Neuronal stem cell (in vitro differentiated cells): ENCODE data around the gene SH2D6.

Source experiments
- DNase-seq: peaks from one replicate; pipeline ENCODE4 v3.0.0-alpha.2; 2013; ENCODE audit warnings: low spot score
- H2AFZ ChIP-seq: one replicate; pipeline ENCODE4 v1.6.1; 2013; ENCODE audit warnings: mild to moderate bottlenecking, low read length, inconsistent platforms
- H2AK5ac ChIP-seq: 2 replicates; pipeline ENCODE4 v1.6.1; 2013; ENCODE audit warnings: low read depth, mild to moderate bottlenecking, inconsistent platforms, low read length, moderate library complexity, mixed read lengths
- H2BK120ac ChIP-seq: 2 replicates; pipeline ENCODE4 v1.6.1; 2013; ENCODE audit warnings: low read depth, mild to moderate bottlenecking, inconsistent platforms, low read length, moderate library complexity, mixed read lengths
- H2BK12ac ChIP-seq: one replicate; pipeline ENCODE4 v1.6.1; 2013; ENCODE audit warnings: low read length, inconsistent platforms
- H2BK15ac ChIP-seq: 2 replicates; pipeline ENCODE4 v1.6.1; 2013; ENCODE audit warnings: mild to moderate bottlenecking, low read length, inconsistent platforms, mixed read lengths
- H2BK5ac ChIP-seq: one replicate; pipeline ENCODE4 v1.6.1; 2013; ENCODE audit warnings: inconsistent platforms, mild to moderate bottlenecking, low read length, moderate library complexity
- H3K14ac ChIP-seq: one replicate; pipeline ENCODE4 v1.6.1; 2013; ENCODE audit warnings: low read length, inconsistent platforms
- H3K18ac ChIP-seq: 2 replicates; pipeline ENCODE4 v1.6.1; 2013; ENCODE audit warnings: low read length, inconsistent platforms
- H3K23ac ChIP-seq: 2 replicates; pipeline ENCODE4 v1.6.1; 2013; ENCODE audit warnings: low read depth, mild to moderate bottlenecking, mixed read lengths, low read length, inconsistent platforms; ENCODE audit not compliant: poor library complexity
- H3K27ac ChIP-seq: replicated peaks from 3 replicates; pipeline ENCODE4 v1.5.1; 2013; ENCODE audit warnings: low read length, inconsistent platforms
- H3K27me3 ChIP-seq, 3 experiments: 2 replicates each; pipeline ENCODE4 v1.6.1; 2013; ENCODE audit warnings: low read length in 3 of 3, mild to moderate bottlenecking in 2 of 3, inconsistent platforms in 1 of 3, low read depth in 1 of 3, mixed read lengths in 1 of 3, moderate library complexity in 1 of 3; ENCODE audit not compliant: control insufficient read depth in 3 of 3, insufficient read depth in 3 of 3
- H3K36me3 ChIP-seq, 2 donors: replicated peaks in 1 of 2; 2 replicates each; pipeline ENCODE4 v1.6.1; 2013; ENCODE audit warnings: low read length in 2 of 2; ENCODE audit not compliant: control insufficient read depth in 2 of 2, insufficient read depth in 2 of 2
- H3K4ac ChIP-seq: 2 replicates; pipeline ENCODE4 v1.6.1; 2013; ENCODE audit warnings: inconsistent platforms, mild to moderate bottlenecking, low read length, moderate library complexity
- H3K4me1 ChIP-seq, 2 donors: 1 replicate in 1 of 2; 2 replicates in 1 of 2; pipeline ENCODE4 v1.6.1; 2013; ENCODE audit warnings: low read length in 2 of 2, low read depth in 1 of 2; ENCODE audit not compliant: control insufficient read depth in 2 of 2, insufficient read depth in 1 of 2
- H3K4me2 ChIP-seq: one replicate; pipeline ENCODE4 v1.6.1; 2013; ENCODE audit warnings: mild to moderate bottlenecking, low read length, inconsistent platforms; ENCODE audit not compliant: insufficient read depth, poor library complexity, severe bottlenecking
- H3K4me3 ChIP-seq, 2 donors: 2 replicates each; pipeline ENCODE4 v1.5.1; 2013; ENCODE audit warnings: low read length in 2 of 2, mild to moderate bottlenecking in 2 of 2, inconsistent platforms in 1 of 2, moderate library complexity in 1 of 2
- H3K79me1 ChIP-seq: one replicate; pipeline ENCODE4 v1.6.1; 2013; ENCODE audit warnings: low read depth, mild to moderate bottlenecking, inconsistent platforms, low read length, moderate library complexity
- H3K9ac ChIP-seq: one replicate; pipeline ENCODE4 v1.6.1; 2013; ENCODE audit warnings: mild to moderate bottlenecking, low read depth, low read length, inconsistent platforms; ENCODE audit not compliant: poor library complexity
- H3K9me3 ChIP-seq, 2 donors: replicated peaks in 1 of 2; 2 replicates each; pipeline versions ENCODE3 to v1.6.1; 2013; ENCODE audit warnings: low read length in 2 of 2, mild to moderate bottlenecking in 2 of 2, inconsistent platforms in 1 of 2, low read depth in 1 of 2, mixed read lengths in 1 of 2, moderate library complexity in 1 of 2; ENCODE audit not compliant: control insufficient read depth in 2 of 2, insufficient read depth in 1 of 2
- H4K8ac ChIP-seq: one replicate; pipeline ENCODE4 v1.6.1; 2013; ENCODE audit warnings: low read depth, mild to moderate bottlenecking, inconsistent platforms, low read length, moderate library complexity
- H4K91ac ChIP-seq: one replicate; pipeline ENCODE4 v1.6.1; 2013; ENCODE audit warnings: low read length, low read depth, mild to moderate bottlenecking, inconsistent platforms; ENCODE audit not compliant: poor library complexity
- WGBS, 2 donors: extraction: QIAGEN DNeasy Blood & Tissue Kit; methylation state at CpG; one replicate each; pipeline ENCODE4 v1.1.7; 2013; ENCODE audit warnings: missing lambda C conversion rate in 2 of 2, mixed read lengths in 1 of 2; ENCODE audit not compliant: insufficient read length in 2 of 2, insufficient replicate concordance in 1 of 2; ENCODE audit errors: extremely low coverage in 2 of 2; 5-methylcytosine and 5-hydroxymethylcytosine counted together

The SH2D6 gene

DNA sequence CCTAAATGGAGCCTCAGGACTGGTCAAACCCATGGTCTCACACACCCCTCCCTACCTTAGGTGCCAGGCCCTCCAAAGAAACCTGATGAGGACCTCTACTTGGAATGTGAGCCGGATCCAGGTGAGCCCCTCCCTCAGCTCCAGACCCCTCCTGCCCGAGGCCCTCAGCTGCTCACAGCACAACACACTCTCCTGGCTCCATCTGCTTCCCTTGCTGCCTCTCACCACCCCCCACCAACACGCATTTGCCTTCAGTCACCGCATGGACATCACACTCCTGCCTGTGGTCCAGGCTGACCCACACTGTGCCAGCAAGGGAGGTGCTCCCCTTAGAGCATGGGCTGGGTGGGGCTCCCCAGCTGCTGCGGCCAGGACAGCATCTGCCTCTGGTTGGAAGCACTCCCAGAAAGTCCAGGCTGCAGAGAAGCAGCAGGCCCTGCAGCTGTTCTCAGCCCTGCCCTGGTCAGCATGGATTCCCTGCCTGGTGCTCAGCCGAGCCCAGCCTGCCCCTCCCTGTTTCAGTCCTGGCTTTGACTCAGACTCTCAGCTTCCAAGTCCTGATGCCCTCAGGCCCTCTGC is 15.1 kb downstream of the SH2D6 start:
- H3K4ac ChIP-seq, result peak overlapping the region; percentile 66
- H3K9me3 ChIP-seq, result no peaks in the 10 kb centered on the region
- H4K8ac ChIP-seq, result peak overlapping the region; percentile 95
- H2BK12ac ChIP-seq, result peak overlapping the region; percentile 77
- H3K79me1 ChIP-seq, result no peaks in the 10 kb centered on the region
- no peak overlapping the region for H3K27ac ChIP-seq
- H2BK15ac ChIP-seq, result peak overlapping the region; percentile 100
- peak overlapping the region; percentile 59 for H2AFZ ChIP-seq
- DNase-seq, result no peak
- H2BK120ac ChIP-seq, result peak overlapping the region; percentile 29
- no peaks in the 10 kb centered on the region for H3K36me3 ChIP-seq
- H3K4me3 ChIP-seq, result no peak overlapping the region
- H3K4me1 ChIP-seq, result peaks cover 36 to 38% of the 10 kb centered on the region in 2 donors
- WGBS, 2 donors, result no CpG with 5 or more reads among the region's 6 CpGs
- no peak overlapping the region for H3K4me2 ChIP-seq
- peak overlapping the region; percentile 89 for H3K9ac ChIP-seq
- peak overlapping the region; percentile 90 for H2BK5ac ChIP-seq
- H2AK5ac ChIP-seq, result peak overlapping the region; percentile 95
- peaks cover 0 to 7% (median 0%) of the 10 kb centered on the region in 3 experiments for H3K27me3 ChIP-seq
- peak overlapping the region; percentile 92 for H3K14ac ChIP-seq
- H3K18ac ChIP-seq, result peak overlapping the region; percentile 91
- H3K23ac ChIP-seq, result peak overlapping the region; percentile 34
- peak overlapping the region; percentile 68 for H4K91ac ChIP-seq

GRCh38 chr2:85434696-85435095 is 16.2 kb downstream of the SH2D6 start:
- no peak overlapping the region for H3K18ac ChIP-seq
- no peak overlapping the region for H3K4me3 ChIP-seq
- no peak overlapping the region for H3K14ac ChIP-seq
- no peak overlapping the region for H3K4me2 ChIP-seq
- H3K27ac ChIP-seq, result no peak overlapping the region
- H3K9me3 ChIP-seq, result no peaks in the 10 kb centered on the region
- no peak for DNase-seq
- no peak overlapping the region for H2BK120ac ChIP-seq
- H3K79me1 ChIP-seq, result no peaks in the 10 kb centered on the region
- no peak overlapping the region for H3K23ac ChIP-seq
- H2AFZ ChIP-seq, result no peak overlapping the region
- WGBS, 2 donors, result no CpG with 5 or more reads among the region's 8 CpGs
- no peak overlapping the region for H3K9ac ChIP-seq
- no peak overlapping the region for H2BK12ac ChIP-seq
- no peak overlapping the region for H2BK5ac ChIP-seq
- H3K4ac ChIP-seq, result no peak overlapping the region
- H4K8ac ChIP-seq, result no peak overlapping the region
- H3K4me1 ChIP-seq, result peaks cover 30 to 33% of the 10 kb centered on the region in 2 donors
- peaks cover 0 to 10% (median 0%) of the 10 kb centered on the region in 3 experiments for H3K27me3 ChIP-seq
- no peaks in the 10 kb centered on the region for H3K36me3 ChIP-seq
- peak overlapping the region; percentile 5 for H2AK5ac ChIP-seq
- no peak overlapping the region for H4K91ac ChIP-seq
- H2BK15ac ChIP-seq, result no peak overlapping the region

GRCh38 chr2:85435220-85435958 is 16.9 kb downstream of the SH2D6 start:
- H2BK12ac ChIP-seq, result peak overlapping the region; percentile 35
- peak overlapping the region; percentile 74 for H2BK15ac ChIP-seq
- peak overlapping the region; percentile 58 for H2AK5ac ChIP-seq
- peak overlapping the region; percentile 52 for H3K18ac ChIP-seq
- H3K4me2 ChIP-seq, result no peak overlapping the region
- peaks cover 0 to 10% (median 0%) of the 10 kb centered on the region in 3 experiments for H3K27me3 ChIP-seq
- no peak overlapping the region for H4K91ac ChIP-seq
- WGBS, 2 donors, result no CpG with 5 or more reads among the region's 21 CpGs
- H3K9ac ChIP-seq, result no peak overlapping the region
- no peak overlapping the region for H2AFZ ChIP-seq
- peaks cover 23 to 27% of the 10 kb centered on the region in 2 donors for H3K4me1 ChIP-seq
- no peaks in the 10 kb centered on the region for H3K9me3 ChIP-seq
- H3K23ac ChIP-seq, result no peak overlapping the region
- peak overlapping the region; percentile 4 for H3K14ac ChIP-seq
- peak overlapping the region; percentile 70 for H4K8ac ChIP-seq
- H2BK5ac ChIP-seq, result peak overlapping the region; percentile 43
- no peak overlapping the region for H3K4ac ChIP-seq
- H3K27ac ChIP-seq, result no peak overlapping the region
- no peaks in the 10 kb centered on the region for H3K36me3 ChIP-seq
- no peak overlapping the region for H3K4me3 ChIP-seq
- DNase-seq, result no peak
- H2BK120ac ChIP-seq, result no peak overlapping the region
- H3K79me1 ChIP-seq, result no peaks in the 10 kb centered on the region
